H9 (cell line): ENCODE data around the gene PPARD. TPM values are rescaled to one million over a fixed set of nuclear protein-coding genes. Genes with fewer than 3 reads are reported as not detected.

Experiments
- DNase-seq: peaks from one replicate; pipeline ENCODE4 v3.0.0-alpha.2; 2017
- H2AFZ ChIP-seq: one replicate; pipeline ENCODE4 v1.6.1; 2013; ENCODE audit warnings: mild to moderate bottlenecking, low read length, control low read depth, moderate library complexity
- H2AK5ac ChIP-seq: 2 replicates; pipeline ENCODE4 v1.6.1; 2013; ENCODE audit warnings: low read length, control low read depth, mixed read lengths; ENCODE audit not compliant: insufficient read length
- H2BK120ac ChIP-seq: one replicate; pipeline ENCODE4 v1.6.1; 2013; ENCODE audit warnings: low read depth, mild to moderate bottlenecking, low read length, control low read depth, inconsistent platforms; ENCODE audit not compliant: poor library complexity, severe bottlenecking
- H2BK12ac ChIP-seq: 2 replicates; pipeline ENCODE4 v1.6.1; 2013; ENCODE audit warnings: low read length, control low read depth, mixed read lengths, low read depth; ENCODE audit not compliant: insufficient read length
- H2BK15ac ChIP-seq: 2 replicates; pipeline ENCODE4 v1.6.1; 2013; ENCODE audit warnings: low read depth, low read length, control low read depth
- H2BK20ac ChIP-seq: one replicate; pipeline ENCODE4 v1.6.1; 2013; ENCODE audit warnings: low read depth, mild to moderate bottlenecking, low read length, control low read depth, inconsistent platforms; ENCODE audit not compliant: poor library complexity, severe bottlenecking
- H2BK5ac ChIP-seq: 2 replicates; pipeline ENCODE4 v1.6.1; 2013; ENCODE audit warnings: low read length, control low read depth, mixed read lengths; ENCODE audit not compliant: insufficient read length
- H3K14ac ChIP-seq: 2 replicates; pipeline ENCODE4 v1.6.1; 2013; ENCODE audit warnings: low read length, control low read depth; ENCODE audit not compliant: insufficient read depth
- H3K18ac ChIP-seq: 2 replicates; pipeline ENCODE4 v1.6.1; 2013; ENCODE audit warnings: low read depth, mild to moderate bottlenecking, mixed read lengths, low read length, control low read depth; ENCODE audit not compliant: insufficient read length
- H3K23ac ChIP-seq: 2 replicates; pipeline ENCODE4 v1.6.1; 2013; ENCODE audit warnings: low read length, control low read depth, mixed read lengths, low read depth; ENCODE audit not compliant: insufficient read length
- H3K23me2 ChIP-seq: 2 replicates; pipeline ENCODE4 v1.6.1; 2013; ENCODE audit warnings: low read depth, mild to moderate bottlenecking, mixed read lengths, low read length, control low read depth; ENCODE audit not compliant: insufficient read length, poor library complexity, severe bottlenecking
- H3K27ac ChIP-seq: 2 replicates; pipeline ENCODE4 v1.5.1; 2013; ENCODE audit warnings: low read length, control low read depth, mixed read lengths, low read depth; ENCODE audit not compliant: insufficient read length
- H3K27me3 ChIP-seq: 2 replicates; pipeline ENCODE4 v1.6.1; 2013; ENCODE audit warnings: low read length, control low read depth, inconsistent platforms; ENCODE audit not compliant: insufficient read depth
- H3K4ac ChIP-seq: 2 replicates; pipeline ENCODE4 v1.6.1; 2013; ENCODE audit warnings: low read depth, mild to moderate bottlenecking, control low read depth, inconsistent platforms, low read length, moderate library complexity
- H3K4me1 ChIP-seq: 2 replicates; pipeline ENCODE4 v1.6.1; 2013; ENCODE audit warnings: low read length, control low read depth, inconsistent platforms; ENCODE audit not compliant: insufficient read depth
- H3K4me2 ChIP-seq: 2 replicates; pipeline ENCODE4 v1.6.1; 2013; ENCODE audit warnings: low read length, control low read depth, mixed read lengths; ENCODE audit not compliant: insufficient read length, insufficient read depth
- H3K56ac ChIP-seq: 2 replicates; pipeline ENCODE4 v1.6.1; 2013; ENCODE audit warnings: low read depth, mild to moderate bottlenecking, mixed read lengths, low read length, control low read depth; ENCODE audit not compliant: insufficient read length
- H3K79me1 ChIP-seq: 2 replicates; pipeline ENCODE4 v1.6.1; 2013; ENCODE audit warnings: low read depth, mild to moderate bottlenecking, moderate library complexity, low read length, control low read depth, inconsistent platforms; ENCODE audit not compliant: insufficient read depth, poor library complexity, severe bottlenecking
- H3K79me2 ChIP-seq: 2 replicates; pipeline ENCODE4 v1.6.1; 2013; ENCODE audit warnings: low read length, control low read depth, inconsistent platforms; ENCODE audit not compliant: insufficient read depth
- H3K9ac ChIP-seq: 2 replicates; pipeline ENCODE4 v1.6.1; 2013; ENCODE audit warnings: low read length, control low read depth, mixed read lengths; ENCODE audit not compliant: insufficient read length; ENCODE audit errors: extremely low read depth
- H3K9me3 ChIP-seq: one replicate; pipeline ENCODE4 v1.6.1; 2013; ENCODE audit warnings: low read depth, low read length, inconsistent platforms; ENCODE audit not compliant: control insufficient read depth
- H3T11ph ChIP-seq: one replicate; pipeline ENCODE4 v1.6.1; 2013; ENCODE audit warnings: mild to moderate bottlenecking, low read length, control low read depth, inconsistent platforms
- H4K20me1 ChIP-seq: one replicate; pipeline ENCODE4 v1.6.1; 2013; ENCODE audit not compliant: control insufficient read depth, insufficient read length, insufficient read depth
- H4K5ac ChIP-seq: 2 replicates; pipeline ENCODE4 v1.6.1; 2013; ENCODE audit warnings: low read depth, mild to moderate bottlenecking, mixed read lengths, low read length, control low read depth; ENCODE audit not compliant: insufficient read length
- H4K8ac ChIP-seq: replicated peaks from 2 replicates; pipeline ENCODE4 v1.6.1; 2013; ENCODE audit warnings: low read length, control low read depth, mixed read lengths, low read depth; ENCODE audit not compliant: insufficient read length
- H4K91ac ChIP-seq: 2 replicates; pipeline ENCODE4 v1.6.1; 2013; ENCODE audit warnings: low read depth, mild to moderate bottlenecking, moderate library complexity, mixed read lengths, low read length, control low read depth; ENCODE audit not compliant: insufficient read length
- H3K27ac Mint-ChIP-seq, 3 experiments: 2 replicates in 2 of 3; 3 replicates in 1 of 3; pipeline ENCODE4 v1.8.0; 2020 to 2021; ENCODE audit warnings: mixed read lengths in 3 of 3, mild to moderate bottlenecking in 1 of 3, moderate library complexity in 1 of 3
- H3K27me3 Mint-ChIP-seq: 2 replicates; pipeline ENCODE4 v1.8.0; 2021; ENCODE audit warnings: low read depth, mild to moderate bottlenecking, moderate library complexity, mixed read lengths
- H3K36me3 Mint-ChIP-seq, 3 experiments: 2 replicates in 2 of 3; 3 replicates in 1 of 3; pipeline ENCODE4 v1.8.0; 2020 to 2021; ENCODE audit warnings: low read depth in 3 of 3, mixed read lengths in 3 of 3; ENCODE audit not compliant: insufficient read depth in 1 of 3
- H3K4me1 Mint-ChIP-seq, 2 experiments: 2 replicates each; pipeline ENCODE4 v1.8.0; 2020; ENCODE audit warnings: mixed read lengths in 2 of 2
- H3K4me3 Mint-ChIP-seq, 2 experiments: 2 replicates in 1 of 2; 3 replicates in 1 of 2; pipeline ENCODE4 v1.8.0; 2020 to 2021; ENCODE audit warnings: mild to moderate bottlenecking in 2 of 2, mixed read lengths in 2 of 2, moderate library complexity in 1 of 2
- H3K9me3 Mint-ChIP-seq, 2 experiments: 2 replicates in 1 of 2; 3 replicates in 1 of 2; pipeline ENCODE4 v1.8.0; 2020; ENCODE audit warnings: mild to moderate bottlenecking in 2 of 2, mixed read lengths in 2 of 2, moderate library complexity in 1 of 2
- WGBS: extraction: QIAGEN DNeasy Blood & Tissue Kit; methylation state at CpG from one replicate; pipeline ENCODE4 v1.1.7; 2013; ENCODE audit warnings: missing lambda C conversion rate, low lambda C conversion rate, mixed read lengths; ENCODE audit not compliant: insufficient read length; ENCODE audit errors: extremely low coverage; 5-methylcytosine and 5-hydroxymethylcytosine counted together
- total RNA-seq: library from RNA; stranded (reverse); gene quantifications from 2 replicates; pipeline ENCODE4 v1.2.1, GENCODE V29; 2021
- TF ChIP-seq, protein P1 (sequence below): fragments of 200-600 bp; sonication (generic); conservative IDR thresholded peaks from 3 replicates; pipeline ENCODE4 v1.8.0; 2021; ENCODE audit warnings: antibody characterized with exemption, mild to moderate bottlenecking

PPARD gene
- total RNA-seq, 1 experiment from 2014 or later = 11.7 TPM

DNA sequence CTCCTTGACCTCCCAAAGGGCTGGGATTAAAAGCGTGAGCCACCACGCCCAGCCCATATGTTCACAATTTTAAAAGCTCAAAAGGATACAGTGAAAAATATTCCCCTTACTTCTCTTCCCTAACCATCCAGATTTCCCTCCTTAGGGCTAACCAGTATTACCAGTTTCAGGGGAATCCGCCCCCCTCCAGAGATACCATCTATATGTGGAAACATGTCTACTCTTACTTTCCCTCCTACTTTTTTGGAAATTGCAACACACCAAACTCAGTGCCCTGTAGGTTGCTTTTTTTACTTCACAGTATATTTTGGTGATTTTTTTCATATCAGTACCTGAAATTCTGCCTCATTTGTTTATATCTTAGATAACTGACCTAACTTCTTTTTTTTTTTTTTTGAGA is 118.9 kb downstream of the PPARD start:
- H3K36me3 Mint-ChIP-seq = peaks cover 31 to 61% (median 49%) of the 10 kb centered on the region in 3 experiments
- Histone ChIP-seq H4K20me1 (no peaks in the 10 kb centered on the region), H3K79me2 (no peaks in the 10 kb centered on the region), H2BK20ac (no peak overlapping the region), H3K4ac (no peak overlapping the region), H3K4me2 (no peak overlapping the region), H3K14ac (no peak overlapping the region), H2BK5ac (no peak overlapping the region), H3K23ac (no peak overlapping the region), H3K27me3 (no peaks in the 10 kb centered on the region), H2BK15ac (no peak overlapping the region), H2BK120ac (no peak overlapping the region), H3K18ac (no peak overlapping the region), H3K23me2 (no peaks in the 10 kb centered on the region), H4K8ac (no peak overlapping the region), H3T11ph (no peak overlapping the region), H3K79me1 (no peaks in the 10 kb centered on the region), H2BK12ac (no peak overlapping the region), H4K91ac (no peak overlapping the region), H3K4me1 (no peaks in the 10 kb centered on the region), H2AK5ac (no peak overlapping the region), H4K5ac (no peak overlapping the region), H3K9me3 (no peaks in the 10 kb centered on the region), H3K27ac (no peak overlapping the region), H3K9ac (no peak overlapping the region), H2AFZ (no peak overlapping the region), H3K56ac (no peak overlapping the region)
- H3K4me1 Mint-ChIP-seq = peaks cover 0 to 12% of the 10 kb centered on the region in 2 experiments; a peak in 2 of 4 replicates
- DNase-seq = no peak
- H3K4me3 Mint-ChIP-seq = no peak overlapping the region
- WGBS = no CpG with 5 or more reads among the region's 3 CpGs
- H3K27ac Mint-ChIP-seq = peak overlapping the region in 1 of 3 experiments; percentile 5; a peak in 1 of 7 replicates
- no peaks in the 10 kb centered on the region for H3K9me3 Mint-ChIP-seq
- TF ChIP-seq, protein P1, sequence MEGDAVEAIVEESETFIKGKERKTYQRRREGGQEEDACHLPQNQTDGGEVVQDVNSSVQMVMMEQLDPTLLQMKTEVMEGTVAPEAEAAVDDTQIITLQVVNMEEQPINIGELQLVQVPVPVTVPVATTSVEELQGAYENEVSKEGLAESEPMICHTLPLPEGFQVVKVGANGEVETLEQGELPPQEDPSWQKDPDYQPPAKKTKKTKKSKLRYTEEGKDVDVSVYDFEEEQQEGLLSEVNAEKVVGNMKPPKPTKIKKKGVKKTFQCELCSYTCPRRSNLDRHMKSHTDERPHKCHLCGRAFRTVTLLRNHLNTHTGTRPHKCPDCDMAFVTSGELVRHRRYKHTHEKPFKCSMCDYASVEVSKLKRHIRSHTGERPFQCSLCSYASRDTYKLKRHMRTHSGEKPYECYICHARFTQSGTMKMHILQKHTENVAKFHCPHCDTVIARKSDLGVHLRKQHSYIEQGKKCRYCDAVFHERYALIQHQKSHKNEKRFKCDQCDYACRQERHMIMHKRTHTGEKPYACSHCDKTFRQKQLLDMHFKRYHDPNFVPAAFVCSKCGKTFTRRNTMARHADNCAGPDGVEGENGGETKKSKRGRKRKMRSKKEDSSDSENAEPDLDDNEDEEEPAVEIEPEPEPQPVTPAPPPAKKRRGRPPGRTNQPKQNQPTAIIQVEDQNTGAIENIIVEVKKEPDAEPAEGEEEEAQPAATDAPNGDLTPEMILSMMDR = no peak
- no peaks in the 10 kb centered on the region for H3K27me3 Mint-ChIP-seq
